H1 (cell line): ENCODE results near the gene TOP1. TPM values are rescaled to one million over a fixed set of nuclear protein-coding genes. Genes with fewer than 3 reads are reported as not detected.

Experiments
- CTCF ChIA-PET: fragments of 300-600 bp; sonication (Branson Sonifier 250); formaldehyde crosslinking; loops from one replicate; lab custom pipeline; 2021; ENCODE audit not compliant: partially characterized antibody; lab: Charles Lee
- POLR2A ChIA-PET: fragments of 300-600 bp; sonication (Branson Sonifier 250); formaldehyde crosslinking; loops from one replicate; lab custom pipeline; 2021; ENCODE audit warnings: inconsistent platforms; ENCODE audit not compliant: partially characterized antibody; lab: Charles Lee
- DNase-seq, 2 experiments: peaks; one replicate each; pipeline versions ENCODE4 v3.0.0 to v3.0.0-alpha.2; 2010 to 2022; ENCODE audit warnings: low spot score in 2 of 2, low read depth in 1 of 2, mixed read lengths in 1 of 2
- FAIRE-seq: peaks from 2 replicates; lab custom pipeline; 2011; peaks lifted over from hg19 to GRCh38; lab: Jason Lieb, UNC
- H2AFZ ChIP-seq: 2 replicates; pipeline ENCODE4 v1.8.1; 2012; ENCODE audit warnings: low read length, inconsistent platforms
- H2AK5ac ChIP-seq: 2 replicates; pipeline ENCODE4 v1.6.1; 2013; ENCODE audit warnings: low read depth, low read length
- H2BK120ac ChIP-seq: replicated peaks from 2 replicates; pipeline ENCODE3; 2013; ENCODE audit warnings: low read depth, low read length, inconsistent platforms
- H2BK12ac ChIP-seq: 2 replicates; pipeline ENCODE4 v1.6.1; 2013; ENCODE audit warnings: low read depth, low read length
- H2BK15ac ChIP-seq: 2 replicates; pipeline ENCODE4 v1.6.1; 2013; ENCODE audit warnings: low read length
- H2BK20ac ChIP-seq: 2 replicates; pipeline ENCODE4 v1.6.1; 2013; ENCODE audit warnings: low read length
- H2BK5ac ChIP-seq: 2 replicates; pipeline ENCODE4 v1.6.1; 2013; ENCODE audit warnings: low read depth, low read length
- H3K14ac ChIP-seq: 2 replicates; pipeline ENCODE4 v1.6.1; 2013; ENCODE audit warnings: inconsistent platforms; ENCODE audit not compliant: insufficient read length
- H3K18ac ChIP-seq: 2 replicates; pipeline ENCODE4 v1.6.1; 2013; ENCODE audit warnings: low read length; ENCODE audit errors: extremely low read depth
- H3K23ac ChIP-seq: 2 replicates; pipeline ENCODE4 v1.6.1; 2013; ENCODE audit warnings: inconsistent platforms; ENCODE audit not compliant: insufficient read length
- H3K23me2 ChIP-seq: 2 replicates; pipeline ENCODE4 v1.6.1; 2013; ENCODE audit warnings: low read depth, low read length
- H3K27ac ChIP-seq: 2 replicates; pipeline ENCODE4 v1.6.1; 2011; ENCODE audit warnings: low read depth, low read length, inconsistent platforms
- H3K27me3 ChIP-seq, 4 experiments: replicated peaks in 1 of 4; 1 replicate in 1 of 4; 2 replicates in 3 of 4; pipeline versions ENCODE4 v1.6.1 to v1.8.1; 2011 to 2013; ENCODE audit warnings: low read length in 3 of 4, mild to moderate bottlenecking in 3 of 4, inconsistent platforms in 2 of 4, mixed read lengths in 2 of 4, moderate library complexity in 1 of 4; ENCODE audit not compliant: control insufficient read depth in 3 of 4, insufficient read depth in 3 of 4; ENCODE audit errors: extremely low read depth in 1 of 4
- H3K36me3 ChIP-seq, 4 experiments: 2 replicates each; pipeline versions ENCODE4 v1.6.1 to v1.8.1; 2011 to 2013; ENCODE audit warnings: mild to moderate bottlenecking in 4 of 4, low read length in 3 of 4, moderate library complexity in 2 of 4, control low read depth in 1 of 4, inconsistent platforms in 1 of 4; ENCODE audit not compliant: insufficient read depth in 4 of 4, control insufficient read depth in 2 of 4
- H3K4ac ChIP-seq: replicated peaks from 2 replicates; pipeline ENCODE3; 2013; ENCODE audit warnings: low read length, low read depth, mixed read lengths, inconsistent platforms; ENCODE audit not compliant: insufficient read length
- H3K4me1 ChIP-seq, 4 experiments: replicated peaks in 1 of 4; 1 replicate in 1 of 4; 2 replicates in 3 of 4; pipeline versions ENCODE4 v1.6.1 to v1.8.1; 2011 to 2013; ENCODE audit warnings: low read length in 3 of 4, inconsistent platforms in 2 of 4, mixed read lengths in 1 of 4; ENCODE audit not compliant: insufficient read depth in 4 of 4, control insufficient read depth in 3 of 4
- H3K4me2 ChIP-seq, 2 experiments: 2 replicates each; pipeline versions ENCODE4 v1.6.1 to v1.8.1; 2011 to 2013; ENCODE audit warnings: low read depth in 2 of 2, low read length in 2 of 2, control low read depth in 1 of 2, inconsistent platforms in 1 of 2, mild to moderate bottlenecking in 1 of 2; ENCODE audit not compliant: insufficient read depth in 1 of 2
- H3K4me3 ChIP-seq, 4 experiments: fragments of 200-600, 300-600 bp in 1 of 4; sonication (generic), shearing (Covaris generic), sonication (Bioruptor Twin) in 1 of 4; 2 replicates each; pipeline versions ENCODE4 v1.5.1 to v1.8.1; 2011 to 2016; ENCODE audit warnings: low read length in 4 of 4, low read depth in 3 of 4, control low read depth in 2 of 4, inconsistent platforms in 2 of 4, mild to moderate bottlenecking in 2 of 4, mixed read lengths in 1 of 4, moderate library complexity in 1 of 4; ENCODE audit not compliant: insufficient read depth in 2 of 4; ENCODE audit errors: extremely low read depth in 1 of 4
- H3K56ac ChIP-seq: replicated peaks from 2 replicates; pipeline ENCODE3; 2013; ENCODE audit warnings: low read depth, mild to moderate bottlenecking, mixed read lengths, low read length, inconsistent platforms; ENCODE audit not compliant: insufficient read length
- H3K79me1 ChIP-seq: 2 replicates; pipeline ENCODE4 v1.6.1; 2013; ENCODE audit warnings: low read depth, low read length, control low read depth
- H3K79me2 ChIP-seq, 2 experiments: 2 replicates each; pipeline versions ENCODE4 v1.6.1 to v1.8.1; 2012 to 2013; ENCODE audit warnings: low read length in 2 of 2, mild to moderate bottlenecking in 2 of 2, inconsistent platforms in 1 of 2; ENCODE audit not compliant: insufficient read depth in 2 of 2, control insufficient read depth in 1 of 2
- H3K9ac ChIP-seq, 4 experiments: replicated peaks in 1 of 4; 1 replicate in 1 of 4; 2 replicates in 3 of 4; pipeline versions ENCODE4 v1.6.1 to v1.8.1; 2011 to 2013; ENCODE audit warnings: low read depth in 3 of 4, low read length in 3 of 4, control low read depth in 2 of 4, mild to moderate bottlenecking in 2 of 4, moderate library complexity in 2 of 4, inconsistent platforms in 1 of 4; ENCODE audit errors: extremely low read depth in 1 of 4
- H3K9me3 ChIP-seq, 2 experiments: 2 replicates each; pipeline versions ENCODE4 v1.6.1 to v1.8.1; 2012 to 2013; ENCODE audit warnings: mild to moderate bottlenecking in 2 of 2, moderate library complexity in 2 of 2, control low read depth in 1 of 2, inconsistent platforms in 1 of 2, low read depth in 1 of 2, low read length in 1 of 2, mixed read lengths in 1 of 2; ENCODE audit not compliant: insufficient read depth in 2 of 2
- H4K20me1 ChIP-seq, 2 experiments: replicated peaks in 1 of 2; 2 replicates each; pipeline versions ENCODE3 to v1.8.1; 2011 to 2013; ENCODE audit warnings: inconsistent platforms in 2 of 2, low read length in 2 of 2, mild to moderate bottlenecking in 1 of 2; ENCODE audit not compliant: insufficient read depth in 2 of 2, control insufficient read depth in 1 of 2
- H4K5ac ChIP-seq: 2 replicates; pipeline ENCODE4 v1.6.1; 2013; ENCODE audit warnings: low read length, low read depth, mixed read lengths, inconsistent platforms; ENCODE audit not compliant: insufficient read length
- H4K8ac ChIP-seq: 2 replicates; pipeline ENCODE4 v1.8.0; 2013; ENCODE audit warnings: mild to moderate bottlenecking, moderate library complexity, low read length, inconsistent platforms; ENCODE audit not compliant: insufficient read depth; ENCODE audit errors: extremely low read depth
- H4K91ac ChIP-seq: replicated peaks from 2 replicates; pipeline ENCODE3; 2013; ENCODE audit warnings: low read length, mixed read lengths, inconsistent platforms; ENCODE audit not compliant: insufficient read length
- CBX8 ChIP-seq: fragments of 300-800, 300-1000 bp; sonication (generic); IDR thresholded peaks from 2 replicates; pipeline ENCODE4 v1.7.1; 2016; ENCODE audit warnings: low read depth, low read length, borderline replicate concordance
- GABPA ChIP-seq: IDR thresholded peaks from 2 replicates; pipeline ENCODE4 v1.6.1; 2011; ENCODE audit warnings: mild to moderate bottlenecking, low read length, moderate library complexity, borderline replicate concordance; ENCODE audit not compliant: insufficient read depth
- KDM1A ChIP-seq: fragments of 200-600, 300-600 bp; sonication (generic); IDR thresholded peaks from 2 replicates; pipeline ENCODE4 v1.7.1; 2016; ENCODE audit warnings: mild to moderate bottlenecking, low read length, borderline replicate concordance
- RAD21 ChIP-seq, 2 experiments: IDR thresholded peaks in 1 of 2; conservative IDR thresholded peaks in 1 of 2; 2 replicates each; pipeline ENCODE4 v1.6.1; 2011; ENCODE audit warnings: low read depth in 2 of 2, low read length in 2 of 2, improper control_type of control experiment in 1 of 2, inconsistent platforms in 1 of 2, mild to moderate bottlenecking in 1 of 2, moderate library complexity in 1 of 2
- SP1 ChIP-seq: IDR thresholded peaks from 2 replicates; pipeline ENCODE4 v1.6.1; 2011; ENCODE audit warnings: low read depth, low read length
- SRF ChIP-seq: IDR thresholded peaks from 2 replicates; pipeline ENCODE4 v1.6.1; 2011; ENCODE audit warnings: mild to moderate bottlenecking, low read depth, low read length, moderate library complexity
- WGBS, 2 experiments: shearing (Covaris generic) in 1 of 2; methylation state at CpG; one replicate each; pipeline versions ENCODE4 v1.1.6 to v1.1.7; 2013 to 2015; ENCODE audit warnings: low lambda C conversion rate in 2 of 2, mixed read lengths in 2 of 2, inconsistent platforms in 1 of 2, low coverage in 1 of 2, missing lambda C conversion rate in 1 of 2; ENCODE audit not compliant: insufficient replicate concordance in 2 of 2, insufficient coverage in 1 of 2, insufficient read length in 1 of 2; ENCODE audit errors: extremely low coverage in 1 of 2, missing lambda C conversion rate in 1 of 2; 5-methylcytosine and 5-hydroxymethylcytosine counted together
- polyA plus RNA-seq, 7 experiments: library from polyadenylated mRNA; depleted of rRNA in 3 of 7; stranded (reverse) in 5 of 7; unstranded in 2 of 7; fragments of >200 nt in 5 of 7; fragments of 200-250 nt in 2 of 7; gene quantifications; 1 replicate in 5 of 7; 2 replicates in 1 of 7; 4 replicates in 1 of 7; pipeline versions ENCODE4 v1.2.1 to v1.2.3, GENCODE V29; 2011 to 2013; ENCODE audit warnings: missing spikeins in 2 of 7, mixed read lengths in 2 of 7
- total RNA-seq: library from RNA; stranded (reverse); fragmentation: NEBNext Ultra II Directional; extraction: Animal tissue kit (Norgen Biotek cat#: 25700); gene quantifications from 2 replicates; pipeline ENCODE4 v1.2.1, GENCODE V29; 2021
- TF ChIP-seq, protein P1 (sequence below): IDR thresholded peaks from 2 replicates; pipeline ENCODE4 v1.6.1; 2012; ENCODE audit warnings: inconsistent platforms

TOP1 gene
- total and polyA plus RNA-seq, 2 of the 8 experiments (the other 6 are each of a cell fraction or from before 2014, with no cell fraction given): 7.4 to 108 TPM

DNA sequence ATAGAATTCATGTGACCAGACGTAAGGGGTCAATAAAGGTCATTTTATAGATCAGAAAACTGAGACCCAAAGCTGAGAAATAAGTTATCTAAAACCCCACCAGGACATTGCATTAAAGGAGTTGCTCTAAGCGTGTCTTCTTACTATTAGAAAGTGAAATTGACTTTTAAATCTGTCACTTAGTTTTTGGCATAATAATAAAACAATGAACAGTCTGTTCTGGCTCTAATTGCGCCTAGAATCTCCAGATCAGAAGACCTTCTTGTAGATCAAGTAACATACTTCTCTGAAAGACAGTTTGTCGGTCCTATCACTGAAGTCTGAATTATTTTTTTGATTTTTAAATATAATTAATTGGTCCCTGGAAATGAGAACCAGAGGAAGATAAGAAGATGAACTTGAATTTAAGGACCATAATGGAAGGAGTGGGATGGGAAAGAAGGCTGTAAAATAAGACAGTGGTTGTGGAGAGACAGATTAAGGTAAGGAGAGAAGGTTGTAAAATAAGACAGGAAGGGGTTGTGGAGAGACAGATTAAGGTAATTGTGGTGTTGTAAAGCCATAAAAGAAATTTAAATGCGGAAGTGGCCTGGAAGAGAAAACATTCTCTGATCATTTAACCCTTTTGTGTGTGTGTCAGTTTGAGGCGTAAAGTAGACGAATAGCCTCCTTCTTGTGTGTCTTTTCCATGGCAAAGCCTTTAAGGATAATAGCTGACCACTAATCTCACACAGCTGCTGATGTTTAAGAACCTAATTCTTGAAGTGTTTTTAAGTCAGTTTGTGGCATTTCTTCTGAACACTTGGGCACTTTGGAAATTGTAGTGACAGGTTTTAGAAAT, 20.1 kb downstream of the TOP1 start:
- FAIRE-seq: no peak
- TF ChIP-seq GABPA: no peak
- TF ChIP-seq CBX8: no peak
- TF ChIP-seq SP1: no peak
- TF ChIP-seq, protein P1, sequence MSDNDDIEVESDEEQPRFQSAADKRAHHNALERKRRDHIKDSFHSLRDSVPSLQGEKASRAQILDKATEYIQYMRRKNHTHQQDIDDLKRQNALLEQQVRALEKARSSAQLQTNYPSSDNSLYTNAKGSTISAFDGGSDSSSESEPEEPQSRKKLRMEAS: no peak
- no peak for TF ChIP-seq RAD21 (IDR thresholded peaks at IDR 0.05 in 1 of 2, conservative IDR thresholded peaks at IDR 0.05 in 1 of 2; ENCODE audit: low read depth in 2 of 2, low read length in 2 of 2)
- no peak for TF ChIP-seq KDM1A
- no peak for TF ChIP-seq SRF
- Histone ChIP-seq H3K56ac (no peak overlapping the region), H2BK120ac (no peak overlapping the region), H3K4ac (no peak overlapping the region), H4K91ac (no peak overlapping the region), H3K4me2 (peak overlapping the region in 1 of 2 experiments; percentile 22; a peak in 2 of 4 replicates), H3K27me3 (no peaks in the 10 kb centered on the region), H3K14ac (no peak overlapping the region), H2BK20ac (no peak overlapping the region), H3K18ac (no peak overlapping the region), H3K9me3 (no peaks in the 10 kb centered on the region), H3K79me1 (peaks cover 2% of the 10 kb centered on the region; the same call in 1 of the 2 replicates), H2BK12ac (no peak overlapping the region), H3K4me1 (peaks cover 5 to 25% (median 11%) of the 10 kb centered on the region in 4 experiments; a peak in 4 of 7 replicates), H3K27ac (no peak overlapping the region), H2BK15ac (no peak overlapping the region), H4K20me1 (peaks cover 40 to 42% of the 10 kb centered on the region in 2 experiments), H3K79me2 (peaks cover 10 to 98% of the 10 kb centered on the region in 2 experiments), H2BK5ac (no peak overlapping the region), H3K36me3 (no peaks in the 10 kb centered on the region), H2AK5ac (no peak overlapping the region), H3K23me2 (no peaks in the 10 kb centered on the region), H3K9ac (no peak overlapping the region), H3K23ac (no peak overlapping the region), H3K4me3 (peak overlapping the region in 1 of 4 experiments; percentile 3; a peak in 1 of 8 replicates), H4K8ac (no peak overlapping the region), H4K5ac (no peak overlapping the region), H2AFZ (no peak overlapping the region)
- ChIA-PET CTCF (interaction anchor here (0.8 to 3.2 kb wide), 3 partner anchors 14 to 58 kb away, joined by 3 to 17 read pairs (median 3); no protein-coding TSS in a partner anchor), POLR2A (interaction anchor here (1.2 to 1.4 kb wide), 3 partner anchors 9 to 14 kb away, joined by 3 to 5 read pairs (median 3); no protein-coding TSS in a partner anchor)
- 61% methylated on average over 7 of the region's 7 CpGs; no CpG with 5 or more reads in 1 of the 2 experiments for WGBS, 2 experiments
- DNase-seq: no peak
